ENCODE results near the gene GBF1.

- no peak for TF ChIP-seq CTCF (IDR thresholded peaks at IDR 0.05; ENCODE audit: low read depth, low read length, missing input control)
- TF ChIP-seq GABPA (IDR thresholded peaks at IDR 0.05 in 1 of 2, conservative IDR thresholded peaks at IDR 0.05 in 1 of 2), result no peak
Measured at GRCh38 chr10:102375250-102375649, 129.9 kb downstream of the GBF1 start.
